ENCODE measurements around the gene C16orf78.
A peak's percentile ranks its signal among the peaks of the same experiment; 100 is the strongest.
"Not testable (repeated sequence)": the region's sequence is repeated elsewhere in the genome, so short reads cannot be mapped to it uniquely, and the experiment has no call there.

The C16orf78 gene

DNA sequence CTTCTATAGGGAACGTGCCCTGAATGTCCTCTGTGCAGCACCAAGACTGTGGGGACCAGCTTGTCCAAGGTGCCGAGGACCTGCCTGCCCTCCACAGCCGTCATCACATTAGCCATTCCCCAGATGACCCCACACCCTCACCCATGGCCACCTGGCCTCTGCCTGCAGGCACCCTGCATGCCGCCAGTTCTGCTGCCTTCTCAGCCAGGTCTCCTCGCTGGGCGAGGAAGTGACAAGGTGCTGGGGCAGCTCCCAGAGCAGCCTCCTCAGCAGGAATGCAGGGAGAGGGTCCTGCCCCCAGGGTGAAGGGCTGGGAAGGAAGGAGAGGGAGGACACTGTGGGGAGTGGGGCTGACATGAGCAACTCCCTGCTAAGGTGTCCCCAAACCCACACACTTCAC is 18.6 kb upstream of the C16orf78 start:
- TF ChIP-seq POLR2A (IDR thresholded peaks at IDR 0.05; ENCODE audit: low read length), result no peak
- no peak for TF ChIP-seq GATA1 (IDR thresholded peaks at IDR 0.05; ENCODE audit: low read depth, low read length)
- no peak for DNase-seq

DNA sequence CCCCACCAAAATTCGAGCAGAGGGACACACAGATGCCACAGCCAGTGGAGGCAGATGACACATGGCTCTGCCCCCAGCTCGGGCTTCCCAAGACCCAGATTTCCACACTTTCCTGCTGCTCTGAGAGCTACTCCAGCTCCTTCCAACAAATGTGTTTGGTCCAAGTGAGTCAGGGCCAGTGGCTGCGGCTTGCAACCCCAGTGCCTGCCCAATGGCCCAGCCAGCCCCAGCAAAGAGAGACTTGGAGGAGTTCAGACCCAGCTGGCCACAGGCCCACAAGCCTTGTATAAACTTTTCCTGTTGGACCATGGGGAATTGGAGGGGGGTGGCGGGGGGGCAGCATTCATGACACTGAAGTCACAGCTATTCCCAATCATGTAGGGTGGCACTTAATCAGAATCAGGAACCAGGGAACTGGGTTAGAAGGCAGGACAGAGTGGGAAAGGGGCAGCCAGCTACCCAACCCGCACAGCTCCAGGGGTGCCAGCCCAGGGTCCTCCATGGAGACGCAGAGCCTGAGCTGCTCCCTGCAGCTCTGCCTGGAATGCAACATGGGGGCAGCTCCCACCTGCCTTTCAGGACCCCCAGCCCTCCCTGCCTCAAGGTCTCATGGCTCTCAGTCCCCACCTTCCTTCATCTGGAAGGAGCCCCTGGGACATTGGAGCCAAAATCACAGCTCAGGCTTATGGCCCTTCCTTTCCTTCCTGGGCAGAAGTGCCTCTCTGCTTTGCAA is 17.5 kb upstream of the C16orf78 start:
- DNase-seq, result no peak
- TF ChIP-seq POLR2A (IDR thresholded peaks at IDR 0.05; ENCODE audit: low read length) (no peak), GATA1 (IDR thresholded peaks at IDR 0.05; ENCODE audit: low read depth, low read length) (no peak)

- TF ChIP-seq POLR2A (IDR thresholded peaks at IDR 0.05; ENCODE audit: low read length) (no peak), GATA1 (IDR thresholded peaks at IDR 0.05; ENCODE audit: low read depth, low read length) (no peak)
- no peak for DNase-seq
These were observed 16.7 kb upstream of the C16orf78 start for GRCh38 chr16:49356728-49357488.

DNA sequence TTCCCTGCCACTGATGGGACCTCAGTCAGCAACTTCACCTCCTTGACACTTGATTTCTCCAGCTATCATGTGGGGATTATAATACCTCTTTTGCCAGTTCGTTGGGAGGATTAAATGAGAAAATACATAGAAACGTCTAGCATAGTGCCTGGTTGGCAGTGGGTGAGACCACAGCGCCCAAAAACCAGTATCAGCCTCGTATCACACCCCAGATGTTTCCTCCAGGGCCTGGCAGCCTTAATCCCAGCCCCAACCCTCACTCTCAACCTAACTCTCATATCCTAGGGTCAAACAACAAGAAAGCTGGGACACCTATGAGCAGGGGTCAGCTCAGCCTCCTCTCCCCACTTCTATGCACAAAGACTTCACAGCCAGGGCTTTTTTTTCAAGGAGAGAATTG is 14.0 kb upstream of the C16orf78 start:
- no peak for TF ChIP-seq GATA1 (IDR thresholded peaks at IDR 0.05; ENCODE audit: low read depth, low read length)
- no peak for TF ChIP-seq POLR2A (IDR thresholded peaks at IDR 0.05; ENCODE audit: low read length)
- DNase-seq, result no peak

DNA sequence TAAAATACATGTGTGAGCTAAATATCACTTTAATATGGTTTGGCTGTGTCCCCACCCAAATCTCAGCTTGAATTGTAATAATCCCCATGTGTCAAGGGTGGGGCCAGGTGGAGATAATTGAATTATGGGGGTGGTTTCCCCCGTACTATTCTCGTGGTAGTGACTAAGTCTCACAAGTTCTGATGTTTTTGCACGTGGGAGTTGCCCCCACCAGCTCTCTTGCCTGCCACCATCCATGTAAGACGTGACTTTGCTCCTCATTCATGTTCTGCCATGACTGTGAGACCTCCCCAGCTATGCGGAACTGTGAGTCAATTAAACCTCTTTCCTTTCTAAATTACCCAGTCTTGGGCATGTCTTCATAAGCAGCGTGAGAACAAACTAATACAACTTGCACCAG is 11.9 kb upstream of the C16orf78 start:
- not testable (repeated sequence) for DNase-seq

GRCh38 chr16:49362230-49362629 is 11.4 kb upstream of the C16orf78 start:
- no peak for TF ChIP-seq POLR2A (IDR thresholded peaks at IDR 0.05; ENCODE audit: low read length)
- no peak for TF ChIP-seq GATA1 (IDR thresholded peaks at IDR 0.05; ENCODE audit: low read depth, low read length)
- no peak for DNase-seq

DNA sequence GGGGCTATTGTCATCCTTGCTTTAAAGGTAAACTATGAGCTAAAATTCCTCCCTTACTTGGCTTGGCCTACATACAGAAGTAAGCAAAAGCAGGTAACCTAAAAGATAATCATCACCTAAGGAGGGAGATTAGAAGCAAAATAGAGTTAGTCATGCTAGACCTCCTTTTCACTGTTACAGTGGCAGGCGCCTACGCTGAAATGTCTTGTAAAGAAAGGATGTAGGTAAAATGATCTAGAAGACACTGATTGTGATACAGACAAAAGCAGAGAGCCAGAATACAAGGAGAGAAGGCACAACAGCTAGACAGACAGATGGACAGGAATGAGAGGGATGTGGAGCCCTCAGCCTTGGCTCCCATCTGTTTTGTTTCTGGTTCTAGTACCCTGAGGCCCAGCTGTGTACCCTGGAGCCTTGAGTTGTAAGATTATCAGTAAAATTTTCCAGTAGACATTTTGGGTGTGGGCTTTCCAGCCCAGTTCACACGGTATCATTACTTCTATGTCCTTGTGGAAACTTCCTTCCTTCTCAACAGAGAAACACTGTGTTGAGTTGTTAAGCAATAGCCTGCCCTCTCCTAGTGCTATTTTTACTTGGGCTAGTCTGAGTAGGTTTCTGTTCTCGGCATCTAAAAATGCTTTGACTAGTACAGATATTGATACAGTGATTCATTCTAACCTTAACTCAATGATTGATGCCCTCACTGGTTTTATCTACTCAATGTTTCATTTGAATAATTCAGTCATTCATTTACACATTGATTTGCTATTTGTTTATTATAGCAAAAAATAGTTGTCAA is 7.7 kb upstream of the C16orf78 start:
- no peak for TF ChIP-seq GATA1 (IDR thresholded peaks at IDR 0.05; ENCODE audit: low read depth, low read length)
- no peak for DNase-seq

DNA sequence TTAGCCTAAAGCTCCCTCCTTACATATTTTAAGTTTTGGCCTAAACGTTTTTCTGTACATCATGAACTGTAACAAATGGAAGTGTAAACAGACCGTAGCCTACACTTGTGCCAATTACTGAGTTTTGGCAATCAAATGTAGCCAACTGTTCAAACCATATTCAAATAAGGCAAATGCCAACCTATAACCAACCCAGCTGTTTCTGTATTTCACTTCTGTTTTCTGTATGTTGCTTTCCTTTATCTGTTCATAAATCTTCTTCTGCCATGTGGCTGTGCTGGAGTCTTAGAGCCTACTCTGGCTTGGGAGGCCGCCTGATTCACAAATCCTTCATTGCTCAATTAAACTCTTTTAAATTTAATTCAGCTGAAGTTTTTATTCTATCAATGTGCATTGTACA is 6.9 kb upstream of the C16orf78 start:
- no peak for DNase-seq
- TF ChIP-seq POLR2A (IDR thresholded peaks at IDR 0.05; ENCODE audit: low read length), result no peak

- TF ChIP-seq POLR2A (IDR thresholded peaks at IDR 0.05; ENCODE audit: low read length) (no peak), GATA1 (IDR thresholded peaks at IDR 0.05; ENCODE audit: low read depth, low read length) (peak; percentile 7)
- DNase-seq, result no peak
These were observed 3.7 kb upstream of the C16orf78 start for GRCh38 chr16:49369651-49370611.

GRCh38 chr16:49376206-49376605 is 2.6 kb downstream of the C16orf78 start:
- DNase-seq, result no peak
- no peak for TF ChIP-seq GATA1 (IDR thresholded peaks at IDR 0.05; ENCODE audit: low read depth, low read length)
- no peak for TF ChIP-seq POLR2A (IDR thresholded peaks at IDR 0.05; ENCODE audit: low read length)

DNA sequence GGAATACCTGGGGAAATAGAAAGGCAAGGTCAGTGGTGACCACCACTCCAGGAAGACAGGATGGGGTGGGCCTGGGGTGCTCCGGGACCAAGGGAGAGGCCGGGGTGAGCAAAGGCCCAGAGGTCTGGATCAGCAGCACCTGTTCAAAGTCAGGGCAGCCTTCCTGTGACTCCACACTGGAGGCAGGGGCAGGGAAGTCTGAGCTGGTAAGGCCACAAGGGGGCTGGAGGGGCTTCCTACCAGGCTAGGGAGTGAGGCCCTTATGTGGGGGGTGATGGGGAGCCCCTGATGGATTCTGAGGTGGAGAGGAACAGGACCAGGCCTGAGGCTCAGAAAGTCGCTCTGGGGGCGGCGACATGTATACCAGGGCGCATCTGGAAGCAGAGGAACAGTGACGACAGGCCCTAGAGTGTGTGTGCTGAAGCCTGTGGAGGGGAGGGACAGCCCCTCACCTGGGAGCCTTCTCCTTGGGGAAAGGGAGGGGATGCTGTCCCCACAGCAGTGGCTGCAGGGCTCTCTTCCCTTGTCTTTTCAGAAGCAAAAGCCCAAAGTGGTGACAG is 3.7 kb downstream of the C16orf78 start:
- DNase-seq, result no peak
- no peak for TF ChIP-seq GATA1 (IDR thresholded peaks at IDR 0.05; ENCODE audit: low read depth, low read length)
- TF ChIP-seq POLR2A (IDR thresholded peaks at IDR 0.05; ENCODE audit: low read length), result no peak

DNA sequence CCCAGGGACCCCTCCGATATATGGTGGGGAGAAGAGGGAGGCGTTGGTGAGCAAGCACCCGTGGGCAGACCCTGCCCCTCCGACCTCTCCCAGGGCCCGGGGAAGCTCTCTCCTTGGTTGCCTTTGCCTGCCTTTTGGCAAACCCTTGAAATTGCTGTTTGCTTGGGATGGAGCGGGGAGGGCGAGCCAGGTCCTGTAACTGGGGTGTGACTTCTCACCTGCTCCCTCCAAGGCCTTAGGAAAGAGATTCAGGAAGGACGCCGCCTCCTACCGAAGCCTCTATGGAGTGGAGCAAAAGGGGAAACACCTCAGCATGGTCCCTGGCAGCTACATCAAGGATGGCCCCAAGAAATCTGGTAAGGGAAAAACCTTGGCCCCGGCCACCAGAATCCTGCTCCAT is 4.6 kb downstream of the C16orf78 start:
- TF ChIP-seq POLR2A (IDR thresholded peaks at IDR 0.05; ENCODE audit: low read length), result no peak
- no peak for TF ChIP-seq GATA1 (IDR thresholded peaks at IDR 0.05; ENCODE audit: low read depth, low read length)
- no peak for DNase-seq

DNA sequence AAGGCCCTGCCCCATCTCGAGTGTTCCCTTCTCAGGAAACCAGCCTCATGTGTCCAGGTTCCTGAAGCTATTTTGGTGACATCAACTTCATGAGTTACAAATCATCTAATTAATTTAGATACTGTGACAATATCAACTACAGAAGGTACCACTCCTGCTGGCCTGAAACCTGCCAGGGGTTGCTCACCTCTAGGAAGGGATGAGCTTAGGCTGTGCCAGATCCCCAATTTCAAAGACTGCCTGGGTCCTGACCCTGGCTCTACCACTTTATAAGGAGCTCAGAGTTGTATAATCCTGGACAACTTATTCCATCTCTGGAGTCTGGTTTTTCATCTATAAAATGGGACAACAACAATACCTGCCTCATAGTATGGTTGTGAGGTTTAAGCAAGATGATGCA is 5.2 kb downstream of the C16orf78 start:
- no peak for TF ChIP-seq POLR2A (IDR thresholded peaks at IDR 0.05; ENCODE audit: low read length)
- no peak for TF ChIP-seq GATA1 (IDR thresholded peaks at IDR 0.05; ENCODE audit: low read depth, low read length)
- no peak for DNase-seq
